Embryonic facial prominence (tissue), 1 donor: ENCODE data around the gene ABCG2.
"Not testable (repeated sequence)": the region's sequence is repeated elsewhere in the genome, so short reads cannot be mapped to it uniquely, and the experiment has no call there.

Experiments
- DNase-seq: peaks from one replicate; pipeline ENCODE4 v3.0.0-alpha.2; 2016; ENCODE audit errors: extremely low spot score

Gene ABCG2

GRCh38 chr4:88112856-88113255 lies 45.6 kb downstream of the ABCG2 start:
- no peak for DNase-seq

GRCh38 chr4:88110826-88111225 lies 47.6 kb downstream of the ABCG2 start:
- no peak for DNase-seq

GRCh38 chr4:88109123-88109881 lies 49.1 kb downstream of the ABCG2 start:
- no peak for DNase-seq

GRCh38 chr4:88108747-88109122 lies 49.7 kb downstream of the ABCG2 start:
- no peak for DNase-seq

- not testable (repeated sequence) for DNase-seq
These were observed 50.4 kb downstream of the ABCG2 start for GRCh38 chr4:88108108-88108465.

GRCh38 chr4:88107406-88108107 lies 50.9 kb downstream of the ABCG2 start:
- DNase-seq: no peak

GRCh38 chr4:88106205-88106604 lies 52.2 kb downstream of the ABCG2 start:
- no peak for DNase-seq

- DNase-seq: no peak
These were observed 53.4 kb downstream of the ABCG2 start for GRCh38 chr4:88104902-88105610.

GRCh38 chr4:88102026-88102425 lies 56.4 kb downstream of the ABCG2 start:
- DNase-seq: no peak

GRCh38 chr4:88101165-88101564 lies 57.3 kb downstream of the ABCG2 start:
- DNase-seq: no peak

- no peak for DNase-seq
These were observed 59.3 kb downstream of the ABCG2 start for GRCh38 chr4:88098993-88099752.

- no peak for DNase-seq
These were observed 60.7 kb downstream of the ABCG2 start for GRCh38 chr4:88097781-88098180.

GRCh38 chr4:88097301-88097700 lies 61.1 kb downstream of the ABCG2 start:
- DNase-seq: no peak

GRCh38 chr4:88093874-88094273 lies 64.6 kb downstream of the ABCG2 start:
- no peak for DNase-seq

- no peak for DNase-seq
These were observed 67.1 kb downstream of the ABCG2 start for GRCh38 chr4:88091378-88091777.

GRCh38 chr4:88090898-88091297 lies 67.5 kb downstream of the ABCG2 start:
- no peak for DNase-seq

GRCh38 chr4:88087004-88087403 lies 71.4 kb downstream of the ABCG2 start:
- no peak for DNase-seq

GRCh38 chr4:88080626-88081025 lies 77.8 kb downstream of the ABCG2 start:
- DNase-seq: no peak

GRCh38 chr4:88078579-88078978 lies 79.9 kb downstream of the ABCG2 start:
- no peak for DNase-seq

GRCh38 chr4:88077911-88078524 lies 80.4 kb downstream of the ABCG2 start:
- no peak for DNase-seq

- no peak for DNase-seq
These were observed 83.1 kb downstream of the ABCG2 start for GRCh38 chr4:88075336-88075735.

- DNase-seq: no peak
These were observed 88.4 kb downstream of the ABCG2 start for GRCh38 chr4:88070031-88070430.
